GM10248 (cell line): ENCODE data around the gene SAMD1.

ENCODE experiments used
- CTCF ChIA-PET: fragments of 300-600 bp; sonication (Branson Sonifier 250); formaldehyde crosslinking; extraction: SDS; loops from one replicate; lab custom pipeline; 2021; ENCODE audit warnings: antibody characterized with exemption; lab: Yijun Ruan, JAX
- POLR2A ChIA-PET: fragments of 350-650 bp; sonication (Branson Sonifier 250); formaldehyde crosslinking; extraction: SDS; loops from one replicate; lab custom pipeline; 2020; ENCODE audit warnings: antibody characterized with exemption; lab: Yijun Ruan, JAX
- DNase-seq: peaks from one replicate; pipeline ENCODE4 v3.0.0; 2012; ENCODE audit errors: extremely low spot score
- TF ChIP-seq, protein P1 (sequence below): IDR thresholded peaks from 2 replicates; pipeline ENCODE4 v1.5.1; 2012; ENCODE audit warnings: mild to moderate bottlenecking, low read depth; ENCODE audit errors: extremely low read depth, missing control alignments, control extremely low read depth

The SAMD1 gene

DNA sequence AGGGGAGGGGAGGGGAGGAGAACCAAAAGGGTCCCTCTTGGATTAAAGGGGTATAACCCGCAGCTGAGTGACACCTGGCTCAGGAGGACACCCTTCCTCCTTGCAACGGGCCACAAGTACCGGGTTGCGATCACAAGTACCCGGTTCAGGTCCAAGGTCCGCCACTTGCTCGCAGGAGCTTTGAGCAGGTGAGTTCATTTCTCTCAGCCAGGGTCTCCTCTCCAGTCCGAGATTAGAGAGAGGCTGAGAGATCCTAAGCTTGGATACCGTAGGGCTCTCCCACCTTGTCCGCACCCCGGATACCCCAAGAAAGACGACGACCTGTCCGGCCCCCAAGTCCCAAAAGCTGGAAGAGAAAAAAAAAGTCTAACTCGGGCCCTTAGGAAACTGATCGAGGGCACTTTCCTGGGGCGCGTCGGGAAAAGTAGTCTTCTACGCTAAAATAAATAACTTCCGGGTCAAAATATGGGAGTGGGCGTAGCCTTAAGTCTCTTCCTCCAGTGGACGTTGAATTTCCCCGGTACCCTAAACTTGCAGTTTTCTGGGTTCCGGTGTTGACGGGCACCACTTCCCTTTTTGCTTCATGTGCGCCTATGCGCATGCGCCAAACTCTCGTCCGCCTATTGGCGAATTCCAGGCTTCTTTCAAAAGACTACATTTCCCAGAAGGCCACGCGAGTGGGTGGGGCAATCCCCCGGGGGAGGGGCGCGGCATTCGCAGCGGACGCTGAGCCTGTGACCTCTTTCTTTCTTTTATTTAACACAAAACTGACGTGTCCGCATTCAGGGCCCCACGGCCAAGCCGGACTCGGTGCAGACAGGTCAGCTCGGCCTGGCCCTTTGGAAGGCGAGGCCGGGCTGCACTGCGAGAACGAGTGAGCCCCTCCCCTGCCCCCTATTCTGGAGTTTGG is 9.4 kb downstream of the SAMD1 start:
- DNase-seq = peak; percentile 98
- TF ChIP-seq, protein P1, sequence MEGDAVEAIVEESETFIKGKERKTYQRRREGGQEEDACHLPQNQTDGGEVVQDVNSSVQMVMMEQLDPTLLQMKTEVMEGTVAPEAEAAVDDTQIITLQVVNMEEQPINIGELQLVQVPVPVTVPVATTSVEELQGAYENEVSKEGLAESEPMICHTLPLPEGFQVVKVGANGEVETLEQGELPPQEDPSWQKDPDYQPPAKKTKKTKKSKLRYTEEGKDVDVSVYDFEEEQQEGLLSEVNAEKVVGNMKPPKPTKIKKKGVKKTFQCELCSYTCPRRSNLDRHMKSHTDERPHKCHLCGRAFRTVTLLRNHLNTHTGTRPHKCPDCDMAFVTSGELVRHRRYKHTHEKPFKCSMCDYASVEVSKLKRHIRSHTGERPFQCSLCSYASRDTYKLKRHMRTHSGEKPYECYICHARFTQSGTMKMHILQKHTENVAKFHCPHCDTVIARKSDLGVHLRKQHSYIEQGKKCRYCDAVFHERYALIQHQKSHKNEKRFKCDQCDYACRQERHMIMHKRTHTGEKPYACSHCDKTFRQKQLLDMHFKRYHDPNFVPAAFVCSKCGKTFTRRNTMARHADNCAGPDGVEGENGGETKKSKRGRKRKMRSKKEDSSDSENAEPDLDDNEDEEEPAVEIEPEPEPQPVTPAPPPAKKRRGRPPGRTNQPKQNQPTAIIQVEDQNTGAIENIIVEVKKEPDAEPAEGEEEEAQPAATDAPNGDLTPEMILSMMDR = no peak
- ChIA-PET CTCF (interaction anchor here (0.8 to 3.5 kb wide), 6 partner anchors 8 to 200 kb away, joined by 3 to 36 read pairs (median 9); partner anchors contain the start of genes ASF1B and MISP3), POLR2A (interaction anchor here (0.6 to 1.5 kb wide), 2 partner anchors 55 to 75 kb away, joined by 3 to 6 read pairs; partner anchors contain the start of genes ASF1B and RFX1)

DNA sequence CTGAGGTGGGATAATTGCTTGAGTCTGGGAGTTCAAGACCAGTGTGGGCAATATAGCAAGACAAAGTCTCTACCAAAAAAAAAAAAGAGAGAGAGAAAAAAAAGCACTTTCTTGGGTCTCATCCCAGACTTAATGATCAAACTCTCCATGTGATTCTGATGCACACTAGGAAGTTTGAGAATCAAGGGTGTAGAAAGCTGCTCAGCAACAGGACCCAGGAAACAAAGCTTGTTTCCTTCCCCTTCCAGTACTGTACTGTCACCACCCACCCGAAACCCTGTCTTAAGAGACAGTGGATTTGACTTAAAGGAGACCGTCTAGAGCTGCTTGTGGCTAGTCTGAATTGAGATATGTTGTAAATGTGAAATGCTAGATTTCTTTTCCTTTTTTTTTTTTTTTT is 12.1 kb downstream of the SAMD1 start:
- no peak for DNase-seq
- ChIA-PET CTCF (interaction anchor here (1.0 to 4.8 kb wide), 4 partner anchors 17 to 219 kb away, joined by 3 to 38 read pairs (median 6); partner anchors contain the start of gene PALM3), POLR2A (interaction anchor here (0.7 kb wide), 1 partner anchor 172 kb away, joined by 8 read pairs; no protein-coding TSS in a partner anchor)
- TF ChIP-seq, protein P1 = no peak

DNA sequence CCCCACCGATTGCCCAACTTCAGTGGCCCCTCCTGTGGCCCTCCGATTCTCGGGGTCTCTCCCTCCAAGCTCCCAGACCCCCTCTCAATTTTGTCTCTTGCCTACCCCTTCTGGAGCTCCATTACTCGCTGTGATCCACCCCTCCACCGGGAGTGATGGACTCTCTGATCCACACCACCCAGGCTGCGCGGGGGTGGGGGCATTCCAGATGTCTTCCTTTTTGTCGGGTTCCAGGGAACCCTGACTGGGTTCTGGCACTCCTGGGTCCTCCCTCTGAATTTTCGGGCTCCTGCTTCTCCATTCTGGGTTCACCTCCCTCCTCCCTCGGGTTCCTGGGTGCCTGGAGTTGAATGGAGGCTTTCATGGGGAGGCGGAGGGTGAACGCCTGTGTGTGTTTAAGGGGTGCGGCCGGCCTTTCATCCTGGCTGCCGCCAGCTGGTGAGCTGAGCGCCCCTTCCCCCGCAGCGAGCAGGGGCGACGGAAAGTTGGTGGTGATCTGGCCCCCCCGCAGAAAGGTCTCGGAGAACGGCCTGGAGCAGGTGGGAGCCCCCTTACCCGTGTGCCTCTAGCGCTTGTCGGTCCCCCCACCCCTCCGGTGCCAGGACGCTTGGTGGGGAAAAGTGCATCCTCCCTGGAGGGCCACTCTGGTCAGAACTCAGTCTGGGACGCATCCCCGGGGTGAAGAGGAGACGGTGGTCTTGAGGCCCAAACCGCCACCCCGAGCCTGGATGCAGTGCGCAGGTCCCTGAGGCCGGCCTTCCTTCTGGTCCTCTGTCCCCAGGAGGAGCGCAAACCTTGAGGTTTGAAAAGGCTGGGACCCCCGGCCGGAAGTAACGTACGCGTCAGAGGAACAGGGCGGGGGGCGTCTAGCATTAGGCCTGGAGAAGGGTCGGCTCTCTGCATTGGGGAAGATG is 16.4 kb downstream of the SAMD1 start:
- ChIA-PET POLR2A (no interaction called here), CTCF (interaction anchor here (0.9 to 6.9 kb wide), 19 partner anchors 8 to 237 kb away, joined by 3 to 106 read pairs (median 5); partner anchors contain the start of genes ASF1B, IL27RA and PALM3)
- DNase-seq = no peak
- TF ChIP-seq, protein P1 = no peak

DNA sequence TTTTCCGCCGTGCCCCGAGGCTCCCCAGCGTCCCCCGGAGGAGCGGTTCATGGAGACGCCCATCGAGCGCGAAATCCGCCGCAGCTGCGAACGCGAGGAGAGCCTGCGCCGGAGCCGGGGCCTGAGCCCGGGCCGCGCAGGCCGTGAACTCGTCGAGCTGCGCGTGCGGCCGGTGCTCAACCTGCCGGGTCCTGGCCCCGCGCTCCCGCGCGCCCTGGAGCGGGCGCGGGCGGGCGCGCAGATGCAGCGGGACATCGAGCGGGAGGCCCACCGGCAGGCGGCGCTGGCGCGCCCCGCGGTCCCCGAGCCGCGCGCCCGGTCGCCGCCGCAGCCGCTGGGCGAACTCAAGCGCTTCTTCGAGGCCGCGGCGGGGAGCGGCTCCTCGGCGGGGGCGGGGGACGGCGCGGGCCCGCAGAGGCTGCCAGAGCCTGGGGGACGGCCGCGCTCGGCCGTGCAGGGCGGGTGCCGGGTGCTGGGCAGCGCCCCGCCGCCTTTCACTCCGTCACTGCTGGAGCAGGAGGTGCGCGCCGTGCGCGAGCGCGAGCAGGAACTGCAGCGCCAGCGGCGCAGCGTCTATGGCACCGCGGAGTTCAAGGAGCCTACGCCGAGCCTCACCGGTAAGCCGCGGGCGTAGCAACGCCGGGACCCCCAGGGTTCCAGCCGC is 17.2 kb downstream of the SAMD1 start:
- CTCF ChIA-PET = interaction anchor here (0.6 to 6.9 kb wide), 29 partner anchors 9 to 300 kb away, joined by 3 to 106 read pairs (median 5); partner anchors contain the start of genes ASF1B, C19orf53, IL27RA and NANOS3
- DNase-seq = peak; percentile 83
- TF ChIP-seq, protein P1 = peak; percentile 90
- POLR2A ChIA-PET = interaction anchor here (0.5 kb wide), 1 partner anchor 1765 kb away, joined by 10 read pairs; no protein-coding TSS in a partner anchor

DNA sequence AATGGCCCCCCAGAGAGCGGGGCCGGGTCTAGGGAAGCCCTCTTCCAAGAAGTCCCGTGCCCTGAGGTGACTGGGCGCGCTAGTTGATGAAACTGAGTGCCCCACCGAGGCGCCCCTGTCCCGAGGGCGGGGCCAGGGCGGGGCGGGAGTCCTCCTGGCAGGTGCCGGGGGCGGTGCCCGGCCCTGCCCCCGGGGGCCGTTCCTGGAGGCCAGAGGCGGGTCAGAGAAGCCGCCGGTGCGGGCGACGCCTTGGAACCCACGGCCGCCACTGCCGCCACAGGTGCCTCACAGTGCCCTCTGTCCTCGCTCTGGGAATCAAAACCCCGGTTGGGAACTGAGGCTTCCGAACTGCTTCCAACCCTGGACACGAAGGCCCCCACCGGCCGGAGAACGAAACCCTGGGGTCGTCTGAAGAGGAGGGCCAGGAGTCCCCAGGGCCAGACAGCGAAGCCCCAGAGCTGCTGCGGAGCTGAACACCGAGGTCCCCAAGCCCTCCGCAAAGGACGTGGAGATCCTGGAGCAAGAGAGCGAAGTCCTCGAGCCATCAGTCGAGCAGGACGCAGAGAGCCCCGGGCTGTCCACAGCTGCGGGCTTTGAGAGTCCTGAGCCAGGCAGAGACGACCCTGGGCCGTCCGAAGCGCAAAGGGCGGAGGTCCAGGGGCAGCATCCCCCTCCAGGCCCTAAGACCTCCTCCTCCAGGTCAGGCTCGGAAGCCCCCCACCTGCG is 17.9 kb downstream of the SAMD1 start, which contains the start of gene MISP3:
TSS of gene MISP3 (plus strand) at position 252 of the 726 bp plus-strand sequence. CDS start 524 bp downstream, outside the sequence.
- TF ChIP-seq, protein P1 = no peak
- DNase-seq = peak; percentile 65
- POLR2A ChIA-PET = no interaction called here
- CTCF ChIA-PET = interaction anchor here (0.6 to 6.9 kb wide), 33 partner anchors 9 to 299 kb away, joined by 3 to 106 read pairs (median 4); partner anchors contain the start of genes ASF1B, C19orf53, IL27RA and NANOS3
